Stimulated activated naive CD4-positive, alpha-beta T cell (primary cell): ENCODE results near the gene NAA15.
A peak's percentile ranks its signal among the peaks of the same experiment; 100 is the strongest.
"Not testable (repeated sequence)": the region's sequence is repeated elsewhere in the genome, so short reads cannot be mapped to it uniquely, and the experiment has no call there.

Source experiments
- DNase-seq, 6 experiments: peaks; one replicate each; lab custom pipeline; 2025; lab: John Stamatoyannopoulos, UW

The NAA15 gene

DNA sequence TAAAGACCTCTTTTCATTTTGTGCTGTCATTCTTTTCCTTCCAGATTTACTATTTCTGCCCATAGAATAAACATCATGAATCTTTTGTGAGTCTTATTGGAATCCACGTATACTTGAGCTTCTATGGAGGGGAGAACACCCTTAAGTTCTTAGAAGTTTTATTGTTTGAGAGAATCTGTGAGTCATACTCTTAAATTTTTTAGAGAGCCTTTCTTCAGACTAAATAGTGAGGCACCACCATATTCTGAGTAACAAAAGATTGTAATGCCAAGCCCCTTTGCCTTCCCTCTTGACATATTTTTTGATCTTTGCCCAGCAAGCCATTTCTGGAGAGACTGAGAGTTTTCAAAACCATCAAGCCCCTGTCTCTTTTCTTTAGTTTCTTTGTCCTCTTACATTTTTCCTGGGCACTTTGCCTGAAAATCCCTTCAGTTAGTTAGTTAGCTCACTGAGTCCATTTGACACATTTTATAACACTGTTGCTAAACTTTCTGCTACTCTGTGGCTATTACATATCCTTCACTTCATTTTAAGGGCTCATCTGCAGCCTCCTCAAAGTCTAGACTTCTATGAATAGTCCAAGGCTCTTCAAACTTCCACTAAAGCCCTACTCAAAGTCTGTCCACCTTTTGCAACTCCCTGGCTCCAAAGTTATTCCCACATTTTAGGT is 66.3 kb downstream of the NAA15 start:
- no peak for DNase-seq

DNA sequence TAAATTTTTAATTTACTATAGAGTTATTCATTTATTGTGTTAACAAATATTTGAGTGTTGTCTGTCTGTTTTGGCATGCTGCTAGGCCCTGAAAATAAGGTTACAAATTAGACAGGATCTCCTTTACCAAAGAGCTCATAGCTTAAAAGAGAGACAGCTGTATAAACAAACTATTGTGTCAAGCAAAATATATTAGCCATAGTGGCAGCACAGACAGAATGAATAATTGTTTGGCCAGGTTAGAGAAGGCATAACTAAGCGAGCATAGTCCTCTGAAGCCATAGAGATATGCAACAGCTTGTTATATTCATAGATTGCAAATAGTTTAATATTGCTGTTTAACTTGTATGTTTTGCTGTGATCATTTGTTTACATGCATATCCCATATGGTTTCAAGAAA is 67.7 kb downstream of the NAA15 start:
- DNase-seq = no peak

DNA sequence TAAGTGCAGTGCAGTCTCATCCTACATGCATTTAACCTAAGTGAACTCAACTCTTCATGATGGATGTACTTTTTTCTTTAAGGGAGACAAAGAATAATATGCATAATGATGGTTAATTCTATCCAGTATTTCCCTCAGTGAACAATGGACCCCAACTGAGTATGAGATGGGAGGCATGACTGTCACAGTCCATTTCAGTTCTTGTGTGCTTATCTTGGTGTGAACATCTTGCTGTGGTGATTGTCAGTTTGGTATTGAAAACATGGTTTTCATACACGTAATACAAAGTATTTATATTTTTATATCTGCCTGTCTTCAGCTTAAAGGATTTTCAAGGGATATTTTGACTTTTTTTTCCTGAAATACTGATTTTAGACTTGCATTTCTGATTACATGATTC is 72.9 kb downstream of the NAA15 start:
- no peak for DNase-seq

DNA sequence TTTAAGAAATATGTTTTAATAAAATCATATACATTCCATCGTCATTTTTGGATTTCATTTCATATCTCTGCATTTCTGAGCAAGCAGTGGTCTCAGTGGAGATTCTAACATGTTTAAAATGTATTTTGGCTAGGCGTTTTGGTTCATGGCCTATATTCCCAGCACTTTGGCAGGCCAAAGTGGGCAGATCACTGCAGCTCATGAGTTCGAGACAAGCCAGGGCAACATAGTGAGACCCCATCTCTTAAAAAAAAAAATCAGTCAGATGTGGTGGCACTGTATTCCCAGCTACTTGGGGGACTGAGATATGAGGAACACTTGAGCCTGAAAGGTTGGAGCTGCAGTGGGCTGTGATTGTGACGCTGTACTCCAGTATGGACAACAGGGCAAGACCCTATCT is 85.1 kb downstream of the NAA15 start:
- DNase-seq = no peak

DNA sequence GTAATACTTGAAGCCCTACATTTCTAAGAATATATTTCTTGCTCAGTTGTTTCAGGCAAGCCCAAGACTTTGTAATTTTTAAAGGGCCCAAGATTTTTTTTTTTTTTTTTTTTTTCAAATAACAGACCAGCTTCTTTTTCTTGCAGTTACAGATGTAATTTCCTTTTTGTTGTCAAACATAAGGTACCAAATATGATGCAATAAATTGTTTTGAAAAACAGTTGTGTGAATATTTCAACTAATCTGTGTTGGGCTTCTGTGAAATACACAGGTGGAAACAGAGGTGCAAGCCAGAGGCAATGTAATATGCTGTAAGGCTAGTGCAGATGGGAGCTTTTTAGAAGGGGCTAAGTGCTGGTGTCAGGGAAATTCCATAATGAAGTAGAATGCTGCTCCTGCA is 87.8 kb downstream of the NAA15 start:
- no peak for DNase-seq

DNA sequence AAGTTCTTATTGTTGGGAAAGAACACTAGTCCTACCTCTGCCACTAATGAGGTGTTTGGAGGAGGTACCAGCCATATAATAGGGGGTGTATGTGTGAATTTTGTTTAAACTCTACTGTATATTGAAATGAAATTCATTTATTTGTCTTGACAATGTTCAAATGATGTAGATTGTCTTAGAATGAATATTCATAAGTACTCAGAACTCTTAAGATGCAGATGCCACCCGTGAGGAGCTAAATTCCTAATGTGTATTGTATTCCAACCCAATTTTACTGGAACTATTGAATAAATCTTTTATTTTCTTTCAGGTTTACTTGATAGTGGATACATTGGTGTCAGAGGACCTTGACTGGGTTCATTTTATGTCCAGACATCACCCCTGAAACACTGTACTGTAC is 88.7 kb downstream of the NAA15 start:
- no peak for DNase-seq

DNA sequence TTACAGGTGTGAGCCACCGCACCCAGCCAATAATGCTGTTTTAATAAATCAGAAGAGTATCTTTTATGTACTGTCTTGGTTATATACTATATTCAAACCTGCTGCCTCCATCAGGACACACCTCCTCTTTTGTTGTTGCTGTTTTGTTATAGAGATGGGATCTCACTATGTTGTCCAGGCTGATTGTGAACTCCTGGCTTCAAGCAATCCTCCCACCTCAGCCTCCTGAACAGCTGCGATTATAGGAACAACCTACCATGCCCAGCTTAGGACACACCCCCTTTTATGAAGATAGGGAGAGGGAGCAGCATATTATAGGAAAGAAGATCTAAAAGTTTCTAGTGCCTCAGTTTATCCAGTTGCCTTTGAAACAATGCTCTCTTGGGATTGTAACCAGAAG is 90.4 kb downstream of the NAA15 start:
- no peak for DNase-seq

DNA sequence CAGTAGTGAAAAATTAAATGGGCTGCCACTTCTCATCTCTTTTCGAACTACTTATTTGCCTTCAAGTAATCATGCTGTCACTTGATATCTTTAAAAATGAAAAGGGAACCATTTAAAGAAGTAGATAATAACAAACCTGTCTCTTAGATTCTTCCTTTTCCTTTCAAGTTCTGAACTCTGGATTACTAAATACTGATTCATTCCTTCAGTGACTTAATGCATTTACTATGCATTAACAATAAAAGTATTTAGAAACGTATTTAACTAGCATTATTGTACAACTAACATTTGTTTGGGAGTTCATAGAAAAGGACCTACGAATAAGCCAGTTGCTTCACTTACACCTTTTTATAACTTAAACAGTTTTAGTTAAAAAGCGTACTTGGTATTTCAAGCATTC is 91.5 kb downstream of the NAA15 start:
- DNase-seq = no peak

DNA sequence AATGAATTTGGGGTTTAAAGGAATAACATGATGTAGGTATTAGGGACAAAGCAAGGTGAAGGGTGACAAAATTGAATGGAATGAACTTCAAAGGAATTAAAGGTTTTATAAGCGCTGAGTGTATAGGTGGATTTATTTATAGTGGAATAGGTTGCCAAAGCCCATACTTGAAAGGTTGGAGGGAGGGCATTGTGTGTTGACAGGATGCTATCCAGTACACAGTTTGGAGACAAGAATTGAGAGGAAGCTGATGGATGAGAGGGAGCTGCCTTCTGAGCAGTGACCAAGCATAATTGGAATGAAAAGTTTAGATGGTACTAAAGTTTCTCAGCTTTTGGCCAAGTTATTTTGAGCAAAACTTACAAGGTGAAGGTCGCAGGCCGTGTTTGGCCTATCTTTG is 100.1 kb downstream of the NAA15 start:
- DNase-seq = no peak

DNA sequence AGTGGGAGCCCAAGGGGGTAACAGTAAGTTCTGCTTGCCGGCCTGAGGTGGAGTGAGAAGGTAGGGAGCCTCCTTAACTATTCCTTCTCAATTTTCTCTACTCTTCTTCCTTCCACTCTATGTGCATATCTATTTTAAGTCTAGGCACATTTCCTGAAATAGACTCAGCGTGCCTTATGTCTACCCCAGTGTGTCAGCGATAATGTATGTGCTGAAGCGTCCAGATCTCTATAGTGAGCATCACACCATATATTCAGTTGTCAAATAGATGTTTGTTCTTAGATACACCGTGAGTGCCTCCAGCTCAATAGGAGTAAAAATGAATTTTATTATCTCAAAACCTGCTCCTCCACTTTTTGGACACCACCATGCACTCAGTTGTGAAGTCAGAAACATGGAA is 101.1 kb downstream of the NAA15 start:
- DNase-seq = no peak

DNA sequence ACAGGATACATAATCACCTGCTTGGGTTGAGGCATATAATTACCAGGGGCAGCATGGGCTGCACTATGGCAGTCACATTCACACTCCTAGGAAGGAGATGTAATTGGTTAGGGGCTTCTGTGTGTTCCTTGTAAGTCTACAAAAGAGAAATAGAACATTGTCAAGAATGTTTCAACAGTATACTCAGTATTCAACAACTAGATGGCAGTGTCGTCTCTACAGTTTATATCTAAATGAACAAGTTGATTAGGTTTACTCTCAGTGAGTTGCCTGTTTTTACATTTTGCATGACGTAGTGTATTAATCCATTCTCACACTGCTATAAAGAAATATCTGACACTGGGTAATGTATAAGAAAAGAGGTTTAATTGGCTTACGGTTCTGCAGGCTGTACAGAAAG is 102.2 kb downstream of the NAA15 start:
- DNase-seq = no peak

DNA sequence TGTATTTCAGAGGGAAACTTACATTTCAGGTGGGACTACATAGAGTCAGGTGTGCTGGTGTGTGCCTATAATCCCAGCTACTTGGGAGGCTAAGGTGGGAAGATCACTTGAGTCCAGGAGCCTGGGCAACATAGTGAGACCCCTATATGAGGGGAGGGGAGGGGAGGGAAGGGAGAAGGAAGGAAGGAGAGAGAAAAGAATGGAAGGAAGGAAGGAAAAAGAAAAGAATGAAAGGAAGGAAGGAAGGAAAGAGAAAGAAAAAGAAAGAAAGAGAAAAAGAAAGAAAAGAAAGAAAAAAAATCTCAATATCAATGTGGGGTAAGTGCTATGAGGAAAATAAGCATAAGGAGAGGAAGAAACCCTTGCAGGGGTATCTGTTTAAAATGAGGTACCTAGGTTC is 109.0 kb downstream of the NAA15 start:
- no peak for DNase-seq

DNA sequence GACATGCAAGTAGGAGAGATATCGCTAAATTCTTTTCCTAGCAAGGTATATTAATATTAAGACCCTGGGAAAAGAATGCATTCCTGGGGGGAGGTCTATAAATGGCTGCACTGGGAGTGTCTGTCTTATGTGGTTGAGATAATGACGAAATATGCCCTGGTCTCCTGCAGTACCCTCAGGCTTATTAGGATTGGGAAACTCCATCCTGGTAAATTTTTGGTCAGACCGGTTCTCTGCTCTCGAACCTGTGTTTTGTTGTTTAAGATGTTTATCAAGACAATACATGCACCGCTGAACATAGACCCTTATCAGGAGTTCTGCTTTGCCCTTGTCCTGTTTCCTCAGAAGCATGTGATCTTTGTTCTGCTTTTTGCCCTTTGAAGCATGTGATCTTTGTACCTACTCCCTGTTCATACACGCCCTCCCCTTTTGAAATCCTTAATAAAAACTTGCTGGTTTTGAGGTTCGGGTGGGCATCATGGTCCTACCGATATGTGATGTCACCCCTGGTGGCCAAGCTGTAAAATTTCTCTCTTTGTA is 113.4 kb downstream of the NAA15 start:
- DNase-seq = not testable (repeated sequence)

DNA sequence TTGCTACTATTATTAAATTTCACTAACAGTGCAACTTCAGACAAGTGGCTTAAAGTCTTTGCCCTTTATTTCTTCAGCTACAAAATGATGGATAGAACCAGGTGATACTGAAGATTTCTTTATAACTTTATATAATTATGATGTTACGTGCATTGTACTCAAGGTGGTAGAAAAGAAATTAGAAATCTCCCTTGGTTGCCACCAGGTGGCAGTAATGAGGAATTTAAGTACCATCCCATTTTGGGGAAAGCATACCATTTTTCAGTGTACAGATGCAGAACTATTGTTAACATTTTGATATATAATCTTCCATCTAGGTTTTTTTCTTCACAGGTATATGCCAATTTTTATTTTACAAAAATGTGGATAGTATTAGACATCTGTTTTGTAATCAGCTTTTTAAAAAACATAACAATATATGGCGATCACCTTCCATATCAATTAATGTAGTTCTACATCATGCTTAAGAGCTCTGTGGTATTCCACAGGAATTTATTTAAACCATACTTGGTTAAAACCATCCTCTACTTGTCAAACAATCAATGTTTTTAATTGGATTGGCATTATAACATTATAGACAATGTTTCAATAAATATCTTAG is 114.9 kb downstream of the NAA15 start:
- DNase-seq = peak in 3 of 6 experiments; percentile 1 to 39 (median 38)

DNA sequence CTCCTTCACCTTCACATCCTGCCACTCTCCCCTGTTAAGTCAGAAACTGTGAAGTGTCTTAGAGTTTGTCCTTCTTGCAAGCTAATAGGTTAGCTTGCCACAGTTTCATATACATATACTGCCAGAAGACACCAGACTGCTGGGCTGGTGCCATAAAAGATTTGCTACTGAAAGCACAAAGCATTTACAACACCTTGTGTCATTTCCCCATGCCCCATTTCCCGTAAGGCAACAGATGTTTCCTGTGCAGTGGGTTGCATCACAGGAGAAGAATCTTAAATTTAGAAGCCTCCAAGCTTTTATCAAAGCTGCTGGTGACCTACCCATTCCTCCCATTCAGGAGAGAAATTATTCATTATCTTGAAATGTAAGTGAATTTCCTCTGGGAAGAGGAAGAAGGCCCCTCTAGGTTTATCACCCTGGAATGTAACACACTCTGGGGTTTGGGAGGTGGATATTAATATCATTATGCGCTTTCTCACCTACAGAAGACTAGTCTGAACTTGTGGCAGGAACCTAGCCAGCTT is 118.1 kb downstream of the NAA15 start:
- DNase-seq = peak in 2 of 6 experiments; percentile 9 to 11

DNA sequence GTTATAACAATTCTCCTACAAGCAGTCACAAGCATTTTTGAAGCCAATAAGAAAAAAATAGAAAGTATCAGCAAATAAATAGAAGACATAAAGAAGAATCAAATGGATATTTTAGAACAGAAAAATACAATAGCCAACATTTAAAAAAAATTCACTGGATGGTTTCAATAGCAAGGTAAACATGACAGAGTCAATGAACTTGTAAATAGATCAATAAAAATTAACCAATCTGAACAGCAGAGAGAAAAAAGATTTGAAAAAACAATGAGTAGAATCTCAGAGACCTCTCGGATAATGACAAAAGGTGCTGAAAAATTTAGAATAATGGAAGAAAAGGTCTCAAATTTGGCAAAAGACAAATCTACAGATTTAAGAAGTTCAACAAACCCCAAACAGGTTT is 119.3 kb downstream of the NAA15 start:
- DNase-seq = no peak

DNA sequence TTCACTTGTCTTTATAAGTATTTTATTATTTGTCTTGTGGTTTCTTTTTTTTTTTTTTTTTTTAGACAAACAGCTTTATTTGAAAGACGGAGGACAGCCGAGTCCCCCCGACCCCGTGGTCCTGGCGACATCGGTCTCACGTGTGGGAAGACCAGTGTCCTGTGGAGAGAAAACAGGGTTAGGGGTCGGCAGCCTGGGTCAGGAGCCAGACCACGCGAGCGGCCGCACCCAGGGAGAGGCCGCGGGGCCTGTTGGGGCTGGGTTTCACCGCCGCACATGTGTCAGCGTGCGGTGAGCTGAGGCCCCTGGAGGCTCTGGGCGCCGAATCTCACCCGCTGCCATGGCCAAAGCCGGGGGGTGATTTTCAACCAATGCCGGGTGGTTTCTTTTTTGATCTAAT is 134.8 kb downstream of the NAA15 start:
- DNase-seq = no peak

DNA sequence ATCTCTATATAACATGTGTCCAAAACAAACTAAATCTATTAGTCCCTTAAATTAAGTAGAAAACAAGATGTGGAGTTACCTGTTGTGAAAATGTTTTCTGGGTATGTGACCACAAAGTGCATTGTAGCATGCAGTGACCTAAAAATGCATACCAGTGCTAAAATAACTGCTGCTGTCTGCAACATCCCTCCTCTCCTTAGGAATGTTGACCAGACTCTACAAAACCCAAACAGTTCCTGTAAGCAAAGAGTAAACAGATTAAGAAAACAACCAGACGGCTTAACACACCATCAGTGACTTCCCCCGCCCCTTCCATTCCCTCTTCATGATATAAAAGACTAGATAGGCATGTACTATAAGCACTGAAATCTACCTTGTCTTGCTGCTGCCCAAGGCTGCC is 136.8 kb downstream of the NAA15 start:
- DNase-seq = no peak

DNA sequence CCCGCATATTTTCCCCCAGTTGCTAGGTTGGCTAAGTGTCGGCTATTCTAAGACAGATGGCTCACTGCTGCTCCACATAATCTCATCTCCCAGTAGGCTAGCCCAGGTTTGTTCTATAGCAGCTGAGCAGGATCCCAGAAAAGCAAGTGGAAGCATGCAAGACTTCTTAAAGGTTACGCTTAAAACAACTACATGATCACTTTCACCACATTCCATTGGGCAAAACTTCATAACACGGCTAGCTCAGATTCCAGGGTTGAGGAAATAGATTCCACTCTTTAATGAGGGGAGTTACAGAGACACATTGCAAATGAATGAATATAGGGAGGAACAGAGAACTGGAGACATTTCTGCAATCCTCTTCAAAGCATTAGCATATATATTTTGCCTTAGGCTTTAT is 139.7 kb downstream of the NAA15 start:
- DNase-seq = no peak

DNA sequence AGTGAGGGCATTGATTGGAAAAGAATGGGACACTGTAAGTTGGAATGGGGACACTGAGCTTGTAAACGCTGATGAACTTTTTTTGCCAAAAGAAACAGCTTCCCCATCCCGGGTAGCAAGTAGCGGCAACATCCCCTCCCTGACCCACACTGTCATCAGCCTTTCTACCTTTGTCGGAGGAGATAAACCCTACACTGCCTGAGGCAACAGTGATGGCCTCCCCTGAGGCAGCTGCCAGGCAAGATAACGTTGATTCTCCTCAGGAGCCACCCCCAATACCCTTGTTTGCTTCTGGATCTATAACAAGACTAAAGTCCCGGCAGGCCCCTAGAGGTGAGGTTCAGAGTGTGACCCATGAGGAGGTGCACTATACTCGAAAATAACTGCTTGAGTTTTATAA is 142.4 kb downstream of the NAA15 start:
- DNase-seq = no peak

DNA sequence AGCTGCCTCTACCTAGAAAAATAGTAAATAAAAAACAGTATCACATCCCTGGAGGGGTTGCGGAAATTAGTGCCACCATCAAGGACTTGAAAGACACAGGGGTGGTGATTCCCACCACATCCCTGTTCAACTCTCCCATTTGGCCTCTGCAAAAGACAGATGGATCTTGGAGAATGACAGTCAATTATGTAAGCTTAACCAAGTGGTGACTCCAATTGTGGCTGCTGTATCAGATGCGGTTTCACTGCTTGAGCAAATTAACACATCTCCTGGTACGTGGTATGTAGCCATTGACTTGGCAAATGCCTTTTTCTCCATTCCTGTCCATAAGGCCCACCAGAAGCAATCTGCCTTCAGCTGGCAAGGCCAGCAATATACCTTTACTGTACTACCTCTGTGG is 143.6 kb downstream of the NAA15 start:
- not testable (repeated sequence) for DNase-seq

DNA sequence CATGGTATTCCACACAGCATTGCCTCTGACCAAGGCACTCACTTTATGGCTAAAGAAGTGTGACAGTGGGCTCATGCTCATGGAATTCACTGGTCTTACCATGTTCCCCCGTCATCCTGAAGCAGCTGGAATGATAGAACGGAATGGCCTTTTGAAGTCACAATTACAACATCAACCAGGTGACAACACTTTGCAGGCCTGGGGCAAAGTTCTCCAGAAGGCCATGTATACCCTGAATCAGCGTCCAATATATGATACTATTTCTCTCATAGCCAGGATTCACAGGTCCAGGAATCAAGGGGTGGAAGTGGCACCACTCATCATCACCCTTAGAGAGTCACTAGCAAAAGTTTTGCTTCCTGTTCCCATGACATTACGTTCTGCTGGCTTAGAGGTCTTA is 145.8 kb downstream of the NAA15 start:
- DNase-seq = not testable (repeated sequence)

DNA sequence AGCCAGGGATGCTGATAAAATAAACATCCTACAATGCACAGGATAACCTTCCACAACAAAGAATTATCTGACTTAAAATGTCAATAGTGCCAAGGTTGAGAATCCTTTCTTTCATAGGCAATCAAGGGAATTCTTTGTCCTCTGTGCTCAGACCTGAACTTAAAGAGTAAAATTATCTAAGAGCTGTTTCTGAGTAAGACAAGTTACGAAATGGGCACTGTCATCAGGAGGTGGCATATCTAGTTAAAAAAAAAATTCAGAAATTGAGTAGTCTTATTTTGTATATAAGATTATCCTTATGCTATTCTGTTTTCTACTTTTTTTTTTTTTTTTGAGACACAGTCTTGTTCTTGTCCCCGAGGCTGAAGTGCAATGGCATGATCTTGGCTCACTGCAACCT is 149.3 kb downstream of the NAA15 start:
- DNase-seq = no peak

DNA sequence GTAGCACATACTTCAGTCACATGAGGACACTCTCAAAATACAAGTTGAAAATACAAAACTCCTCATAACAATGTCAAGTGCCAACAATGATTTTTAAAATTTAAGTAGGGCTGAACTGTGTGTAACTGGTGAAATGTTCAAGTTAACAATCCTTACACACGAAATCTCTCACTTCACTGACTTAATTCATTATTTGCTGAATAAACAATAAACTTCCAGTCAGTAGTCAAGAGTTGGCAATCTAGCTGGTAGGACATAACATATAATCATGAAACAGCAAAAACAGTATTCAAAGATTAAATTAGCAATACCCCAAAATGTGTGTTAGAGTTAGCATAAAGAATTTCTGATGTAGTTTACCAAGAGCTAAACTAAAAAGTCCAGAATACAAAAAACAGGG is 150.7 kb downstream of the NAA15 start:
- DNase-seq = no peak
